Tracheal epithelial cell (primary cell): ENCODE data around the gene SZT2. TPM values are rescaled to one million over a fixed set of nuclear protein-coding genes. Genes with fewer than 3 reads are reported as not detected.

Experiments
- total RNA-seq: library from RNA; depleted of rRNA; stranded (reverse); fragments of >200 nt; gene quantifications from 2 replicates; pipeline ENCODE4 v1.2.1, GENCODE V29; 2014

The SZT2 gene
- 8.9 and 11.7 TPM in 2 replicates for total RNA-seq

DNA sequence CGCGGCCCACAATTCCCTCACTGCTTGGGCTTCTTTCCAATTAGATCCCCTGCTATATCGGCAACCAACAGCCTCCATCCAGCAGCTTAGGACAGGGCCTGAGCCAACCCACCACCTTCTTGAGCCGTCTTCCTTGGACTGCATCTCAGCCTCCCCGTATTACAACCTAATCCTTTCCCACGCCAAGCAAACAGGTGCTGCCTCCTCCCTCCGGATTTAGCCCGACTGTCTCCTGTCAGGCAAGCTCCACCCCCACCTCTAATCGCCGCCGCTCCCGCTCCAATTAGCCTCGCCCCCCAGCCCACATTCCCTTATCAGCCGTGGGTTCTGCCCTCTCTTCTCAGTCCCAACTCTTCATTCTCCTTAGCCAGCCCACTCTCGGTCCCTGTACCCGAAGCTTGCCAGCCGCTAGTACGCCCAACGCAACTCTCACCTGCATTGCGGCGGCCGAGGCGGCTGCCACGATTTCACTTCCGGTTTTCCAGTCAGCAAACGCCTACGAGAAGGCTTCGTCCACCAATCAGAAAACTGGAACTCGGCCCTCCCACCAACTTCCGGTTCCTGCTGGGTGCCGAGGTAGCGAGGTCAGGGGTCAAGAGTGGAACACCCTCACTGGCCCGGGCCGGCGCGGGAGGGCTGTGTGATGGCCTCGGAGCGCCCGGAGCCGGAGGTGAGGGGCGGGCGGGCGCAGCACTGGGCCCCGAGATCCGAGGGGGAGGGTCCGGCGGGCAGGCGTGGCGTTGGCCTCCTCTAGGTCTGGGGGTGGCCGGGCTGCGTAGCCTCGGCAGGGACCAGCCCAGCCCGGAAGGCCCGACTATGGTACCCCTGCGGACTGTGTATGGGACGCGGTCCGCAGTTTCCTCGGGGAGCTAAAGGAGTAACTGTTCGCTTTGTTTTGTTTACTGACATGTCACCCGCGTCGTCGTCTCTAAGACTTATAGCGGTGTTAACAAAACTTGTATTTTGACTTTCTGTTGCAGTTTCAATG lies at the start of gene SZT2, which contains the start of gene MED8:
TSS of gene SZT2 (plus strand) at position 574 of the 988 bp plus-strand sequence. CDS start at position 644, 70 bp downstream.
TSS of gene MED8 (minus strand) at position 475 of the 988 bp plus-strand sequence. CDS start at position 439, 36 bp downstream.

GRCh38 chr1:43358746-43359693 lies 30.7 kb upstream of the SZT2 start, which contains the start of gene CDC20:
Gene CDC20 (plus strand): TSS chr1:43358981. CDS start chr1:43359216, 235 bp downstream.

DNA sequence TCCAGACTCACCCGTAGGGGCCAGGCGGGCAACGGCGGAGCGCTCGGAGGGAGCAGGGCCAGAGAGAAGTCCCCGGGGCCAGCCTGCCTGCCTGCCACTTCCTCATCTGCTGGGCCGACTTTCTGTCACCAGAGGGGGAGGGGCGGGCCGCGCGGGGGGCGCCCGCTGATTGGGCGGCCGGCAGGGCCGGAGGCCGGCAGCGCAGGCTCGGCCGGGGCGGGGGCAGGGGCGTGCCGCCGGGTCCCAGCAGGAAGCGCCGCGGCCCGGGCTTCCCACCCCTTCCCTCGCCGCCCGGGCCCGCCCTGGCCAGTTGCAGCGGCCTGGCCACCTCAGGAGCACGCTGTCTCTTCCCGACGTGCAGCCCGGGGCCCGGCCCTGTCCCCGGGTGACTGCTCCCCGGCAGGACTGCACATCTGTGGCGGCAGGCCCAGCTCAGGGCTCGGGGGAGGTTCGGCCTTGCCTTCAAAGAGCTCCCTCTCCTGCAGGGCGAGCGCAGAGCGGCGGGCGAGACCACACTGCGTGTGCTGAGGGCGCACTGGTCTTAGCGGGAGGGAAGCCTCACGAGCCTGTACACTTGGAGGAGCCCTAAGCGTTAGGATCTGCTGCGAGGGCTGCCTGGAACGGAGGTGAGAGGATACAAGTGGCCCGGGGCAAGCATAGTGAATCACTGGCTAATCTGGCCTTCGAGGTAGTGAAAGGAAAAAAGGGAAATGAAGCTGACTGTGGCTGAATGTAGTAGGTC lies 21.6 kb upstream of the SZT2 start, which contains the start of gene ELOVL1:
TSS of gene ELOVL1 (minus strand) at position 108 of the 742 bp plus-strand sequence. CDS start 2,402 bp downstream, outside the sequence.

DNA sequence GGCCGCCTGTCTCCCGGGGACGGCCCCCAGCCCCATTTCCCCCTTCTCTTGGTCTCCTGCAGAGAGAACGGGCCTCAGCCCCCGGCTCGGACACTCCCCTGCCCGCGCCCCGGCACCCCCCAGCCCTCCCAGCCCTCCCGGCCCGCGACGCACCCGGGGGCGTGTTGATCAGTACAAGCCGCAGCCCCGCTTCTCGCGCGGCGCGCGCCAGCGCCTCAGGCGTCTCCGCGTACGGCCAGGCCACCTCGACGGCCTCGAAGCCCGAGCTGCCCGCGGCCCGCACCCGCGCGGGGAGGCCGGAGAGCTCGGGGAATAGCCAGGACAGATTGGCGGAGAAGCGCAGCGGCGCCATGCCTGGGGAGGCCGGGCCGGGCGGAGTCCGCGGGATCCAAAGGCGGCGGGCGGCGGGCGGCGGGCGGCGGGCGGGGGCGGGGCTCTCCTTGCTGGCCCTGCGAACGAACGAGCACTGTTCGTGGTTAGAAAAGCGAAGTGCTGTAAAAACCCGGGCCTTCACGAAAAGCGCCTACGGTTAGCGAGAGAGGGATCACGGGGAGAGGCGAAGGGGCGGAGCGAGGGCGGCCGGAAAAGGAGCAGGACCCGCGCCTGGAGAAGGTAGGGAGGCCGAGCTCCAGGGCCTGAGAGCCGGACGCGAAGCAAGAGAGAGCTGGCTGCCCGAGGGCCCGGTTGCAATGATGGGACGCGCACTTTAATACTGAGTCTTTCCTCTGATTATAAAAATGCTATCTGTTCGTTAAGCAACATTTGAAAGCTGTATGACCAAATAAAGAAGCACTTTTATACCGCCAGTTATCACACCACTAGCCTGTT lies 64.0 kb downstream of the SZT2 start, which contains the start of gene HYI:
TSS of gene HYI (minus strand) at position 490 of the 828 bp plus-strand sequence. CDS start at position 352, 138 bp downstream.

Other genes with a start within 250 kb of the SZT2 start
- gene EBNA1BP2, start 217.6 kb upstream of the SZT2 start, total RNA-seq = 90.6 and 101 TPM in 2 replicates
- 0.24 and 1.9 TPM in 2 replicates for gene CFAP57, start 217.6 kb upstream of the SZT2 start, total RNA-seq
- gene TMEM125, start 119.9 kb upstream of the SZT2 start, total RNA-seq = 6.3 and 9.0 TPM in 2 replicates
- 3.1 and 4.5 TPM in 2 replicates for gene C1orf210, start 104.3 kb upstream of the SZT2 start, total RNA-seq
- gene TIE1, start 88.9 kb upstream of the SZT2 start, total RNA-seq = 0.85 and 3.6 TPM in 2 replicates
- gene MPL, start 52.1 kb upstream of the SZT2 start, total RNA-seq = not detected in 2 replicates
- 2.3 and 12.0 TPM in 2 replicates for gene CDC20, start 30.9 kb upstream of the SZT2 start, total RNA-seq
- 60.1 and 90.6 TPM in 2 replicates for gene ELOVL1, start 21.9 kb upstream of the SZT2 start, total RNA-seq
- 40.3 and 56.9 TPM in 2 replicates for gene MED8, start 99 bp upstream of the SZT2 start, total RNA-seq
- gene HYI, start 64.0 kb downstream of the SZT2 start, total RNA-seq = 16.2 and 65.8 TPM in 2 replicates
- 193 and 245 TPM in 2 replicates for gene PTPRF, start 141.0 kb downstream of the SZT2 start, total RNA-seq